GM18517 (cell line): Measurements from ENCODE around the gene ERC2.

Source experiments
- ATAC-seq: cut with Tn5 transposase; IDR thresholded peaks from one replicate; pipeline ENCODE4 v1.9.1; 2021; ENCODE audit warnings: mild to moderate bottlenecking, moderate library complexity; ENCODE audit not compliant: unreplicated experiment

Gene ERC2

DNA sequence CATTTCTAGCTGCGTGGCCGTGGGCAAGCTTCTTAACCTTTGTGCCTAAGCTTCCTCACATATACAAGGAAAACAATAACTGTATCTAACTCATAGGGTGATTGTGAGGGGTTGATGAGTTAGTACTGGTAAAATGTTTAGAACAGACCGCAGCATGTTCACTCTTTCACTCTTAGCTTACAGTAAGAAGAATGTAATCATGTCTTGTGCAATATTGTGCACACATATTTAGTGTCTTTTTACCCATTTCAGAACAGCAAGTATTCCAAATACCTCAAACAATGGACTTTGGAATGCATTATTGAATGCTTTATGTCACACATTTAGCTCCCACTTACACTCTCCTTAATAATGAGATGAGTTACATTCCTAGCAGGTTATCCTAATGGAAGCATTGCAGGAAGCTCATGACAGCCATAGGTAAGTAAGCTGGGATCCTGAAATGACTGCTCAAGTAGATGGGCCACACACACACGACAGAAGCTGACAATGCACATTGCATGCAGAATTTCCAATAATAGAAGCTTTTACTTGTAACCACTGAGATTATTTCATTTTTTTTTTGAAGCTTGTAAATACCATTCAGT, 512.3 kb downstream of the ERC2 start:
- no peak for ATAC-seq

DNA sequence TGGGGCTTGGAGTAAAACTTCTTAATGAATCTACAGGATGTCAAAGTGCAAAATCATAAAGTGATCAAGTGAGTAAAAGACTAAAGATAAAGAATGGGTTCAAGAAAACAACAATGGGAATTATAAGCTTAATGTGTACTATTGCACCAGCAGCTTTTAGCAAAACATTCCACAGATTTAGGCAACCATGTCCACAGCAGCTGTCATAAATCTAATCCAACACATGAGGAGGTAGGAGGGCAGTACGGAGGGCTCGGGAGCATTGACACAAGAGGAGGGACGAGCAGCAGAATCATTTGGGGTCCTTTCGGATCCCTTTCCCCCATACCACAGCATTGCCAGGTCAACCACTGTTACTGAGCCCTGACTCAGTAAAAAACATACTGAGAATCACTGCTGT, 516.9 kb downstream of the ERC2 start:
- ATAC-seq = no peak

DNA sequence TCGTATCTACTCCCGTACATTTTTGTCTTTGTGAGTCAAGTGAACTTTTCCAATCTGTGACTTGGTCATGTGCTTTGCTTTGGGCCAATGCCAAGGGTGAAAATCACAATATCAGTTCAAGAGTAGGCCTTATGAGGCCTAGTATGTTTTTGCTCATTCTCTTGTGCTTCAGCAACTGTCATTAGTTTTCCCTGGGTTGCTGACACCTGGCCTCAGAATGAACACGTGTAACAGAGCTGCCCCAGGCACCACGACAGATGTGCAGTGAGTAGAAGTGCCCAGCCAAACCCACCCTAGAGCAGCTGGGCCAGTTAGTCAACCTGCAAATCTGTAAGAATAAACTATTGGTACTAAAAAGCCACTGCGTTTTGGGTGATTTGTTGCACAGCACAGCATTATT, 520.9 kb downstream of the ERC2 start:
- ATAC-seq = no peak

DNA sequence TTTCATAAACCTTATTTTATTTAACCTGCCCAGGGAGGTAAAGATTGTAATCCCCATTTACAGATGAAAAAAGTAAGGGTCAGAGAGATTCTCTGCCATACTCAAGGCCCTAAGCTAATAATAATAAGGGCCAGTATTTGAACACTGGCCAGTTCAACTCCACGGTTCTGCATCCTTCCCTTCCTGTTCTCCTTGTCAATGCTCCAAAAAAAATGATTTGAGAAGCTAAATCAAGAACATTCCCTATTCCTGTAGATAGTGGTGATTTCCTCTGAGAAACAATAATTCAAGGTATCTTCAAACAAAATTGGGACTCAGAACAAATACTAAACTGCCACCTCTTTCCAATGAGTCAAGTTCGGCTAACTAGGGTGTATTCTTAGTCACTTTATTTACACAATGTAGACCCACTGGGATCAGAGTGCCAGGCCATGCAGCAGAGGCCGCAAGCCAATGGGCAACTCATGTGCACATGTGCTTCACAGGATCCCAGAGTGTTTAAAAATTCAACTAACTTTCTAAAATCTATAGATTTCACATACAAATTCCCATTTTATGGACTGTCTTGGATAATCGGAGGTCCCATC, 521.6 kb downstream of the ERC2 start:
- no peak for ATAC-seq

DNA sequence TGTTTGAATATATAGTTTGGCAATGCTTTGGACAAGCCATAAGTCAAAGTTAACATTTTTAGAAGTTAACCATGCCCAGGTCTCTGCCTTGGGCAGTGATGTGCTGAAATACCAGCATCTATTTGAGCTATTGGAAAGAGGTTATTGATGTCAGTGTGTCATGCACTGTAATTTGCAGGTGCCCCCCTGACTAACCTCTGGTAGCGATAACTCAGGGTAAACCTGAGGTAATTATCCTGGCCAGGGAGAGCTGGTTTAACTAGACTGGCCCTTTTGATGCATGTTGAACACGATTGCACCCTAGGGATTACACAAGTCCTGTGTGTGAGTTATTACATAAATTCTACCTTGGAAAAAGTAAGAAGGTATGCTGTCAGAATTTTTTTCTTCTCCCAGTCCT, 525.4 kb downstream of the ERC2 start:
- ATAC-seq = no peak

DNA sequence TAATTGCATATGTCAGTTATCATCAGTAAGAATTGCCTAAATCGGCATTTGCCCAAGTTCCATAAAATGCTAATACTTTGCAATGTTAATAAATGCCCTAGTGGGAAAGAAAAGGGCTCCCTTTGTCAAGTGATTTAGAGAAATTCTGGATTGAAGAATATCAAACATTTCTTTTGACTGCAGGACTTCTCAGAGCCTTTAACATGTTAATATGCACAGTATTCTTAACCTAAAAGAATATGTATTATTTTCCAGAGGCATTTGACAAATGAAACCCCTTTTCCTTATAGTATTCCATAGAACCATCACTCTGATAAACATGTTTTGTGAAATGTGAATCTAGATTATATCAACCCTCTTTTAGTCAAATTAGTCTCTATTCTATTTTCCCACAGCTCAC, 529.0 kb downstream of the ERC2 start:
- ATAC-seq = no peak

DNA sequence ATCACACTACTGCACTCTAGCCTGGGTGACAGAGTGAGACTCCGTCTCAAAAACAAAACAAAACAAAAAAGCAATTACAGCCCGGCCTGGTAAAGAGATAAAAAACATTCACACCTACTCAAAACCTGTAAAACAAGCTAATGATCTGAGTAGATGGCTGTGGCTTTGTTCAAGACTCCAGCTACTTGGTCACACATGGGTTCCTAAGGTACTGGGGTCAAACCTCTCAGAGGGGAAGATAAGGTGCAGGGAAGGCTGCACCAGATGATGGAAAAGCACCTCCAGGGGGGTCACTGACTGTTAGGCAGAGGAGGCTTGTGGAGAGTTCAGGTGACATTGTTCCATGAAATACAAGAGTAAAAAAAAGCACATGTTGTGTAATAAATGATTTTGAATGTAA, 531.0 kb downstream of the ERC2 start:
- ATAC-seq = no peak

DNA sequence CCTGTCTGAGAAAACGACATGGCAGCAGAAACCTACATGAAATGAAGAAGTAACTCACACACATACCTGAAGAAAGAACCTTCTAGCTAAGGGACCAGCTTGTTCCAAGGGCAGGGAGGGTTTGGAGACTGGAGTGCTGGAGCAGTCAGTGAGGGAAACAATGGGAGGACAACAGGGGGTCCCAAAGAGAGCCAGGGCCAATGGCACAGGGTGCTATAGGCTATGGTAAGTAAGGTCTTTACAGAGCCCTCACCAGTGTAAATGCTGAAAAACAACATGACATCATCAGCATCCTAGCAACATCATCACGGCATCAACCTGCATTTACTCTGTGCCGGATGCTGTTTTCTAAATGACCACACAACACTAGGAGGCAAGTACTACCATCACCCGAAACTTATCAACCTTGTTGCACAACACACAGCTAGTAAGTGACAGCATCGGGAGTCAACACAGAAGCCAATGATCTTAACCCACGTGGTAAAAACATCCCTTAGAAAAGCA, 531.7 kb downstream of the ERC2 start:
- no peak for ATAC-seq

DNA sequence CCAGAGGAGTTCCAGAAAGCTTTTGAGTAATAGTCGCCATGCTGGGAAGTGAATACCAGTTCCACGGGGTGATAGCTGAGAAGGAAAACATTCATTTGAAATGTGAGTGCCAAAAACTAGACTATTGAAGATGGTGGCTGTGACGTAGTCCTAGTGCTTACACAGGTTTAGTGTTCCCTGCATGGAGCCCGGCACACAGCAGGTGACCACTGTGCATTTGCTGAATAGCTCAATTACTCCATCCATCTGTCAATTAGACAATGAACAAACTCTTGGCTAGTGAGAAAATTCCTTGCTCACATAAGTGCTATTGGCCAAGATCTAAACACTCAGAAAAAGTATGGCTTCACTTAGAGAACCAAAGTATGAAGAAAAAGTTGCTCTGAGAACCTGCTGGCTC, 533.0 kb downstream of the ERC2 start:
- ATAC-seq = no peak

DNA sequence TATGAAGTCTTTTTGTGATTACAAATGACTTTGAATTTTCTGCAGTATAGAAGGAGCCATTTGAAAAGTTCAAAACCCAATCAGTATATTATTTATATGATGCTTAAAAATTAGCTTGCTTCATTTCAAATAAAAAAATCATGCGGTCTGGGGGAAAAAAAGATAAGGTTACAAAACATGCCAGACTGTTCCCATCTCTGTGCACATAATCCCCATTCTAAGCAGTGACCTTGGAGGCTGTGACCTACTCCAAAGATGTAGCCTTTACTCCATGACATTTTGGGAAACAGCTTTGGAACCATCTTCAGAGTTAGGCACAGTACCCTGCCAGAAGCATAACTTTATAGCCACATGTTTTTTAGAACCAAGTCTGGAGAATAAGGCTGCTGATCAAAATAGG, 533.5 kb downstream of the ERC2 start:
- no peak for ATAC-seq

DNA sequence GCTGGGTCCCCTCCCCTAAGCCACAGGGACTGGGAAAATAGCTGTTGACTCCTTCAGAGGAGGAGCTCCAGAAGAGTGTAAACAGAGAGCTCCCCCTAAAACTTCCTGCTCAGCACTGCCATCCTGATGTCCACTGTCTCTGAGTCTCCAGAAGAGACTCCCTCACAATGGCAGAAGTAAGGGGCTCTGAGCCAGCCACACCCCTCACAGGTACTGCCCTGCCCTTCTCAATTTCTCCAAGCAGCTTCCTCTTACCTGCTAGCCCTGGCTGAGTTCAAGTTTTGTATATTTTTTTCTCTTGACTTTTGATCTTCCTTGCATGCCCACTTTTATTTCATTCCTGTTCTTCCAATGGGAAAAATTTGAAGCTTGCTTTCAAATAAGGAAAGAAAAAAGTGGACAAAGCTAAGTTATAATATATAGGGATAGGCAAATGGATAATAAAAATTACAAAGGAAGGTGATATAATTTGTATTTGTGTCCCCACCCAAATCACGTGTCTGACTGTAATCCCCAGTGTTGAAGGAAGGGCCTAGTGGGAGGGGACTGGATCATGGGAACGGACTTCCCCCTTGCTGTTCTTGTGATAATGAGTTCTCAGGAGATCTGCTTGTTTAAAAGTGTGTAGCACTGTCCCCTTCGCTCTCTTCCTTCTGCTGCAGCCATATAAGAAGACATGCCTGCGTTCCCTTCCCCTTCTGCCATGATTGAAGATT, 539.0 kb downstream of the ERC2 start:
- ATAC-seq = no peak

DNA sequence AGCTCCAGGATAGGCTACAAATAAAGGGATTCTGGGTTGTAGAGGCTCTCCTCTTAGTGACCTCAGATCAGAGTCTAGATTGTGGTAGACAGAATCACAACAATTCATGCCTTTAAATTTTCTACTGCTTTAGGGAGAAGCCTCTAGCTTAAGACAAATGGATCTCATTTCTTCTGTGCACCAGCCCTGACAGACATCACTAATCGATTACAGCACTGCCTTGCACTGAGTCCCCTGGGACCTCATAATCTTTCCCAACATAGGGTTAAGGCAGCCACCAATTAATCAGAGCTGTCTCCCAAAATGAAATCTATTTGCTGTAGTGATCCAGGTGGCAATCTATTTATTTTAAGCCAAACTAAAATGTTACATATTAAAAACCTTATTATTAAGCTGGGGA, 544.6 kb downstream of the ERC2 start:
- ATAC-seq = no peak

DNA sequence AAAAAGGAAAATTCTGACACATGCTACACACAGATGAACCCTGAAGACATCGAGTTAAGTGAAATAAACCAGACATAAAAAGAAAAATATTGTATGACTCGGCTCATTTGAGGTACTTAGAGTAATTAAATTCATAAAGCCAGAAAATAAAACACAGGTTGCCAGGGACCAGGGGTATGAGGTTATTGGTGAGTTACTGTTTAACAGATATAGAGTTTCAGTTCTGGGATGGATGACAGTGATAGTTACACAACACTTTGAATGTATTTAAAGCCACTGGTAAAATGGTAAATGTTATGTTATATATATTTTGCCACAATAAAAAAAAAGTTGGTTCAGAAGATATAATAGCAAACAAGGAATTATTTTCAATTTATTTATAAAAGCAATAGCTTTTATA, 545.1 kb downstream of the ERC2 start:
- no peak for ATAC-seq

DNA sequence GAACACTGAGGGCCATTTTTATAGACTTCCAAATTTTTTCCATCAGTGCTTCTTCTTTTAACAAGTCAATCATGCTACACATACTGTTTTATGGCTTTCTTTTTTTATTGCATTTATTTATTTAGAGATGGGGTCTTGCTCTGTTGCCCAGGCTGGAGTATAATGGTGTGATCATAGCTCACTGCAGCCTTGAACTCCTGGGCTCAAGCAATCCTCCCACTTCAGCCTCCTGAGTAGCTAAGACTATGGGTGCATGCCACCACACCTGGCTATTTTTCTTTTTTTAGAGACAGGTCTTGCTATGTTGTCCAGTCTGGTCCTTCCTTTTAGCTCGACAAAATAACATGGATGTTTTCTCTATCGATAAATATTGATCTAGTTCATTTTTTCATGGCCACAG, 555.4 kb downstream of the ERC2 start:
- ATAC-seq = no peak

DNA sequence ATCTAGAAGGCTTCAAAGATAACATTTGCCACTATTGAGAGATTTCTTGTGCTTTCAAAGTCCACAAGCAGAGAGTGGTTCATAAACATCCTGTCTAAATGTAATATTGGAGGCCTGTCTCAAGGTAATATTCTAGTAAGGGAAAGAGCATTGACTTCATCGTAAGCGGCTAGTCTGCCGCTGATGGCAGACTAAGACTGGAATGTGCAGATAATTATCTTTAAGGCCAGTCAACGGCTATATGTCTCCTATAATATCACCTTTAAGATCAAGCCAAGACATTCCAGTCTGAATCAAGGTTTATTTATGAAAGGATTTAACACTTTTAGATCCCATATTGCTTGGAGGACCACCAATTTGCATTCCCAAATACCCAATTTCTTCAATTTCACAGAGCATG, 557.0 kb downstream of the ERC2 start:
- ATAC-seq = no peak

DNA sequence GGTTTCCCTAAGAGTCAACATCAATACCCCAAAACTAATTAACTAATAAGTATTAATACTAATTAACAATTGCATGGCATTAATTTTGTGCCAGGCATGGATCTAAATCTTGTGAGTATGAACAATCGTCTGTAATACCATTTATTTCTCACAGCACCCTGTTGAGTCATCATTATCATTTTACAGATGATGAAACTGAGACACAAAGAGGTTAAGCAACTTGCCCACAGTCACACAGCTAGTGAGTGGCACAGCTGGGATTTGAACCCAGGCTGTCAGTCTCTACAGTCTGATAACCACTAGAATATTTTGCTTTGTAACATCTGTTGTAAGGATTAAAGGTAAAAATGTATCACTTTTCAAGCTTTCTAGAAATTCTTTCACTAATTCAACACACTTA, 557.7 kb downstream of the ERC2 start:
- no peak for ATAC-seq

DNA sequence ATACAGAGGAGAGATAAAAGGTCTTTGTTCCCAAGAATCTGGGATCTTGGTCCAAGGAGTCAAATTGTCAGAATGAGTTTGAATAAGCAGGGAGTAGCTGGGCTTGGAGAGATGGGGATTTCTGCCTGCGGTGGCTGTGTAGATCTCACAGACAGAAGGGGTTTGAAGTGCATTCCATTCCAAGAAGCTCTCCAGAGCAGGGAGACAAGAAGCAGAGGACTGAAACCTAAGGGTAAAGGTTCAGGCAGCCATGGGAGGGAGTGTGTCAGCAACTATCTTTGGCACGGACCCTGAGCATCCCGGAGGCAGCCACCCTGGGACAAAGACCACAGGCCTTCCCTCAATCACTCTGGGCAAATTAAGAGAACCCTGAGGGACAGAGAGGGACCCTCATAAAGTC, 558.9 kb downstream of the ERC2 start:
- no peak for ATAC-seq

DNA sequence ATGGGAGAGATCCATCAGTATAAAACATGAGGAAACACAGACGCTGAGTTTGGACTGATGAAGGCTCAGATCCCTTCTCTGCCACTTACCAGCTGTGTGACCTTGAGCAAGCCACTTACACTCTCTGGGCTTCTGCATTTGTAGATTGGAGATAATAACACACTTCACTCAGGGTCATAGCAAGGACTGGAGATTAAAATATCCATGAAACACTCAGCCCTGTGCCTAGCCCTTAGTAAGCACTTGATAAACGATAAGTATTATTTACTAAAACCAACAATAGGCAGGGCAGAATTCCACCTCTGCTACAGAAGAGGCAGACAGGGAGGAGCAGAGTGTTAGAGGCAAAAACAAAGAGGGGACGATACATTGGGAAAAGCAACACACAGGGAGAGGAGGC, 560.7 kb downstream of the ERC2 start:
- no peak for ATAC-seq

DNA sequence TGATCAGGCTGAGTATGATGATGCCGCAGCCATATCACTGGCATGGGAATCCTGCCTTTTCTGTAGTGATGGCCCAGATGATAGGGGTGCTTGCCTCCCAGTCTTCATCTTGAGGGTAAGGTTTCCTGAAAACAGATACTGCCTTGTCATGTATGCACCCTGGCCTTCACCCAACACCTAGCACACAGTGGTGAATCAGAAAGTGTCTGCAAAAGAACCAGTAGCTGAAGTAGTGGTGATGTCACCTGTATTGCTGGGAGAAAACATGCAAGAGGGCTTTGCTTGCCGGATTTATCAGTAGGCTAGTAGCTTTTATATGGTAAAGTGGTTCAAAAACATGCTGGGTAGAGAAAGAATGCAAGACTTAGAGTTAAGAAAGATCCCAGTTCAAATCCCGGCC, 561.4 kb downstream of the ERC2 start:
- ATAC-seq = no peak

DNA sequence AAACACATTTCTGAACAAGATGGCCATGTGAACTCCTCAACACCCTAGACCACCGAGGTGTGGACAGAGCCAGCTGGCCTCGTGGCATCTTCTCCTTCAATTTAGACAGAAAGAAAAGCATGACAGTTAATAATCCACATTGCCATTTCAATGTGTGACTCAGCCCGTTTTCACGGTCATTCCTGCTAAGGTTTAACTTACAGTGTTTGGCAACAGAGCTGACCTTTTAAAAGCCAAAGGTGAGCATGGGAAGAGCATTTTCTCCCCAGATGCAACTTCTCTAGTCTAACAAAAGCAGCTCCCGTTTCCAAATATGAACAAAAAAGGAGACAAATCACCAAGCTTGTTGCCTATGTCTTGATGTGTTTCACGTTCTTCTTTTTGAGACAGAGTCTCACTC, 563.6 kb downstream of the ERC2 start:
- no peak for ATAC-seq

DNA sequence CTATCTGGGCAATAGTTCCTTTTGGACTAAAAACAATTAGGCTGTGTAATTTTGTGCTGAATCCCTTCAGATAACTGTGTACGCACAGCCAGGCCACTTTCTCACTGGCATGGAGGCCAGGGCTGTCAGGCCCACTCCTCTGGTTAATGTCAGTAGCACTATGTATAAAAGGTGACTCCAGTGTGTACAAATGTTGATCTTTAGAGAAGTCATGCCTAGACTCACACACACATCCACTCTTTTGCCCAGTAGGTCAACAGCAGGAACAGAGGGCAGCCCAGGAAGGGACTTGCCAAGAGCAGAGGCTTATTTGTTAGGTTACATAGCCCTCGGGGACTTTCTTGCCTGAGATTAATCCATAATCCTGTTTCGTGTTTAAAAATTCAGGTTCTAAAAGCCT, 564.6 kb downstream of the ERC2 start:
- ATAC-seq = no peak

DNA sequence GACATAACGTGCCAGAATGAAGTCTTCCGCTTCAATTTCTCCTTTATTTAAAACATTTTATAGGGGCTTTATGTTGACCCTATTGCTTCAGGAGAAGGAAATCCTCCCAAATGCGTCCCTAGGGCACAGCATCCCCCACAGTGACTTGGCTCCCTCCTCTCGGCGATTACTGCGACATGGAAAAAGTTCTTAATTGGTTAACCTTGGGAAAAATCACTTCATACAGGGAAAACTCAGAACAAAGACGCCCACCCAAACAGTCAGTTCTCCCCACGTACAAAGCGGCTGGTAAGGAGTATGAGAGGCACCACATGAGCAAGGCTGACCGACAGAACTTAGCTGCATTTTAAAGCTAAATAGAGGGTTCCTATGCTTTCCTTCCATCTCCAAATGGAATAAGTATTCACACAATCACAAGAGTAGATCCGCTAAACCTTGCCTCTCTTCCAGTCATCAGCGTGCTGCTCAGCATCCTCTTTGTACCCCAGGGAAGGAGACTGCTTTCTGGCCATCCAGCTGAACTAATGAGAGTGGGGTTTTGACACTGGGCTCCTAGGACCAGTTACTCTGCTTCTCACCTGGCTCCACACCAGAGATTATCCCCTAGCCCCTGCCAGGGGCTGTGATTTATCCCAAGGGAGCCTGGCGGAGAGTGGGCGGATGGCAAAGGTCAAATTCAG, 565.9 kb downstream of the ERC2 start:
- ATAC-seq = no peak
